Trophoblast cell (in vitro differentiated cells and primary cell): Measurements from ENCODE around the gene ZNF155.

ENCODE experiments used
- DNase-seq, 2 donors: peaks; one replicate each; pipeline ENCODE4 v3.0.0-alpha.2; 2016
- H2AFZ ChIP-seq: 2 replicates; pipeline ENCODE4 v1.6.1; 2013; ENCODE audit warnings: low read length, moderate library complexity, mild to moderate bottlenecking; ENCODE audit not compliant: insufficient read depth, poor library complexity
- H2AK5ac ChIP-seq: 2 replicates; pipeline ENCODE4 v1.6.1; 2013; ENCODE audit warnings: mild to moderate bottlenecking, low read length
- H2BK120ac ChIP-seq: 2 replicates; pipeline ENCODE4 v1.6.1; 2013; ENCODE audit warnings: low read length, mild to moderate bottlenecking, moderate library complexity; ENCODE audit not compliant: insufficient read depth, poor library complexity
- H2BK12ac ChIP-seq: 2 replicates; pipeline ENCODE4 v1.6.1; 2013; ENCODE audit warnings: mild to moderate bottlenecking, low read length, moderate library complexity
- H2BK5ac ChIP-seq: 2 replicates; pipeline ENCODE4 v1.6.1; 2013; ENCODE audit warnings: low read length, low read depth, moderate library complexity, mild to moderate bottlenecking; ENCODE audit not compliant: poor library complexity
- H3K14ac ChIP-seq: 2 replicates; pipeline ENCODE4 v1.6.1; 2013; ENCODE audit warnings: mild to moderate bottlenecking, low read length
- H3K18ac ChIP-seq: 2 replicates; pipeline ENCODE4 v1.6.1; 2013; ENCODE audit warnings: mild to moderate bottlenecking, low read length
- H3K23ac ChIP-seq: 2 replicates; pipeline ENCODE4 v1.6.1; 2013; ENCODE audit warnings: low read length
- H3K27ac ChIP-seq: 2 replicates; pipeline ENCODE4 v1.5.1; 2013; ENCODE audit warnings: low read depth, mild to moderate bottlenecking, inconsistent platforms, low read length, moderate library complexity
- H3K27me3 ChIP-seq: 2 replicates; pipeline ENCODE4 v1.6.1; 2013; ENCODE audit warnings: inconsistent platforms, mild to moderate bottlenecking, low read length, moderate library complexity; ENCODE audit not compliant: insufficient read depth
- H3K36me3 ChIP-seq, 2 experiments: 1 replicate in 1 of 2; 2 replicates in 1 of 2; pipeline ENCODE4 v1.6.1; 2013; ENCODE audit warnings: low read length in 2 of 2, mild to moderate bottlenecking in 2 of 2, moderate library complexity in 1 of 2; ENCODE audit not compliant: insufficient read depth in 2 of 2, control insufficient read depth in 1 of 2
- H3K4ac ChIP-seq: 2 replicates; pipeline ENCODE4 v1.6.1; 2013; ENCODE audit warnings: low read depth, mild to moderate bottlenecking, low read length, moderate library complexity
- H3K4me1 ChIP-seq, 2 experiments: 1 replicate in 1 of 2; 2 replicates in 1 of 2; pipeline ENCODE4 v1.6.1; 2013; ENCODE audit warnings: low read length in 2 of 2, mild to moderate bottlenecking in 2 of 2, moderate library complexity in 1 of 2; ENCODE audit not compliant: insufficient read depth in 2 of 2, control insufficient read depth in 1 of 2
- H3K4me2 ChIP-seq: 2 replicates; pipeline ENCODE4 v1.6.1; 2013; ENCODE audit warnings: inconsistent platforms, mild to moderate bottlenecking, low read length, moderate library complexity
- H3K4me3 ChIP-seq: 2 replicates; pipeline ENCODE4 v1.5.1; 2013; ENCODE audit warnings: mild to moderate bottlenecking, low read depth, low read length, inconsistent platforms
- H3K79me1 ChIP-seq: one replicate; pipeline ENCODE4 v1.6.1; 2013; ENCODE audit warnings: low read length
- H3K79me2 ChIP-seq: 2 replicates; pipeline ENCODE4 v1.6.1; 2013; ENCODE audit warnings: low read length, mild to moderate bottlenecking; ENCODE audit not compliant: control insufficient read depth, insufficient read depth, poor library complexity
- H3K9ac ChIP-seq: 2 replicates; pipeline ENCODE4 v1.6.1; 2013; ENCODE audit warnings: mild to moderate bottlenecking, low read length
- H3K9me3 ChIP-seq: 2 replicates; pipeline ENCODE4 v1.6.1; 2013; ENCODE audit warnings: low read depth, mild to moderate bottlenecking, control low read depth, inconsistent platforms, low read length; ENCODE audit not compliant: insufficient read depth
- H4K12ac ChIP-seq: 2 replicates; pipeline ENCODE4 v1.6.1; 2013; ENCODE audit warnings: low read depth, mild to moderate bottlenecking, low read length, moderate library complexity
- H4K8ac ChIP-seq: 2 replicates; pipeline ENCODE4 v1.6.1; 2013; ENCODE audit warnings: low read depth, mild to moderate bottlenecking, low read length, moderate library complexity
- H4K91ac ChIP-seq: one replicate; pipeline ENCODE4 v1.6.1; 2013; ENCODE audit warnings: low read depth, mild to moderate bottlenecking, low read length, moderate library complexity
- WGBS: extraction: QIAGEN DNeasy Blood & Tissue Kit; methylation state at CpG from one replicate; pipeline ENCODE4 v1.1.7; 2013; ENCODE audit warnings: missing lambda C conversion rate; ENCODE audit not compliant: insufficient read length, insufficient coverage; ENCODE audit errors: extremely low coverage; 5-methylcytosine and 5-hydroxymethylcytosine counted together

The ZNF155 gene

GRCh38 chr19:44005973-44006372 lies 22.0 kb downstream of the ZNF155 start:
- H3K14ac ChIP-seq, result no peak overlapping the region
- H4K8ac ChIP-seq, result no peak overlapping the region
- H3K36me3 ChIP-seq, result peaks cover 11 to 29% of the 10 kb centered on the region in 2 experiments
- no peak overlapping the region for H2AFZ ChIP-seq
- no peaks in the 10 kb centered on the region for H3K79me2 ChIP-seq
- no peak overlapping the region for H3K23ac ChIP-seq
- peaks cover 17% of the 10 kb centered on the region for H3K9me3 ChIP-seq
- H2BK5ac ChIP-seq, result no peak overlapping the region
- no peak overlapping the region for H4K12ac ChIP-seq
- no peak overlapping the region for H3K27ac ChIP-seq
- no peak overlapping the region for H3K4ac ChIP-seq
- no peak overlapping the region for H3K4me2 ChIP-seq
- H3K4me3 ChIP-seq, result no peak overlapping the region
- no peak overlapping the region for H4K91ac ChIP-seq
- no peak overlapping the region for H2AK5ac ChIP-seq
- WGBS, result no CpG with 5 or more reads among the region's 1 CpG
- no peak overlapping the region for H2BK120ac ChIP-seq
- no peak overlapping the region for H2BK12ac ChIP-seq
- no peak overlapping the region for H3K9ac ChIP-seq
- H3K27me3 ChIP-seq, result no peaks in the 10 kb centered on the region
- no peak overlapping the region for H3K18ac ChIP-seq
- H3K4me1 ChIP-seq, result peaks cover 2% of the 10 kb centered on the region in 2 experiments
- peaks cover 5% of the 10 kb centered on the region for H3K79me1 ChIP-seq
- peak in 1 of 2 donors; percentile 6 for DNase-seq

GRCh38 chr19:44007473-44007872 lies 23.5 kb downstream of the ZNF155 start:
- H3K18ac ChIP-seq, result no peak overlapping the region

GRCh38 chr19:44010468-44010867 lies 26.5 kb downstream of the ZNF155 start:
- Histone ChIP-seq H3K4me1 (no peaks in the 10 kb centered on the region), H3K4me2 (no peak overlapping the region), H2BK12ac (no peak overlapping the region), H3K4ac (no peak overlapping the region), H3K36me3 (peaks cover 11 to 31% of the 10 kb centered on the region in 2 experiments), H3K27ac (no peak overlapping the region), H3K9me3 (peaks cover 17% of the 10 kb centered on the region), H4K8ac (no peak overlapping the region), H4K91ac (no peak overlapping the region), H3K14ac (no peak overlapping the region), H3K79me1 (no peaks in the 10 kb centered on the region), H2BK5ac (no peak overlapping the region), H4K12ac (no peak overlapping the region), H3K79me2 (no peaks in the 10 kb centered on the region), H2BK120ac (no peak overlapping the region), H3K23ac (no peak overlapping the region), H2AK5ac (no peak overlapping the region), H3K27me3 (no peaks in the 10 kb centered on the region), H3K4me3 (no peak overlapping the region), H3K9ac (no peak overlapping the region), H3K18ac (no peak overlapping the region), H2AFZ (no peak overlapping the region)
- no peak for DNase-seq
- WGBS, result no CpG with 5 or more reads among the region's 5 CpGs

More at GRCh38 chr19:44007473-44007872, 23.5 kb downstream of the ZNF155 start:
- WGBS, result no CpG with 5 or more reads among the region's 6 CpGs
- Histone ChIP-seq H2BK120ac (no peak overlapping the region), H3K36me3 (peaks cover 11 to 31% of the 10 kb centered on the region in 2 experiments), H3K79me2 (no peaks in the 10 kb centered on the region), H2AFZ (no peak overlapping the region), H4K12ac (no peak overlapping the region), H3K4ac (no peak overlapping the region), H3K79me1 (peaks cover 4% of the 10 kb centered on the region), H3K23ac (no peak overlapping the region), H2BK5ac (no peak overlapping the region), H2BK12ac (no peak overlapping the region), H3K14ac (no peak overlapping the region), H3K9ac (no peak overlapping the region), H3K27me3 (no peaks in the 10 kb centered on the region), H3K4me1 (peaks cover 0 to 2% of the 10 kb centered on the region in 2 experiments), H4K8ac (no peak overlapping the region), H3K4me3 (no peak overlapping the region), H3K4me2 (no peak overlapping the region), H3K9me3 (peaks cover 17% of the 10 kb centered on the region), H4K91ac (no peak overlapping the region), H3K27ac (no peak overlapping the region), H2AK5ac (no peak overlapping the region)
- no peak for DNase-seq

GRCh38 chr19:44019498-44019897 lies 35.5 kb downstream of the ZNF155 start:
- no peak overlapping the region for H3K4ac ChIP-seq
- H2AFZ ChIP-seq, result no peak overlapping the region

More at GRCh38 chr19:44019498-44019897, 35.5 kb downstream of the ZNF155 start:
- Histone ChIP-seq H4K12ac (no peak overlapping the region), H2BK5ac (no peak overlapping the region), H3K18ac (no peak overlapping the region), H3K23ac (no peak overlapping the region), H3K36me3 (no peaks in the 10 kb centered on the region), H3K79me2 (no peaks in the 10 kb centered on the region), H3K9me3 (no peaks in the 10 kb centered on the region), H2BK120ac (no peak overlapping the region), H3K4me1 (no peaks in the 10 kb centered on the region), H2AK5ac (no peak overlapping the region), H3K27ac (no peak overlapping the region), H3K27me3 (no peaks in the 10 kb centered on the region), H3K9ac (no peak overlapping the region), H3K4me3 (no peak overlapping the region), H4K91ac (no peak overlapping the region), H2BK12ac (no peak overlapping the region), H3K79me1 (no peaks in the 10 kb centered on the region), H3K14ac (no peak overlapping the region), H3K4me2 (no peak overlapping the region), H4K8ac (no peak overlapping the region)
- WGBS, result no CpG with 5 or more reads among the region's 2 CpGs
- DNase-seq, result no peak
